AG09319 (cell line): ENCODE measurements around the gene ASIC2.

Experiments
- DNase-seq: peaks from one replicate; pipeline ENCODE4 v3.0.0-alpha.2; 2010; ENCODE audit warnings: low read depth; ENCODE audit errors: extremely low read depth
- CTCF ChIP-seq: IDR thresholded peaks from 2 replicates; pipeline ENCODE4 v1.5.1; 2011; ENCODE audit warnings: low read depth, mild to moderate bottlenecking, inconsistent platforms, low read length, moderate library complexity

ASIC2 gene

DNA sequence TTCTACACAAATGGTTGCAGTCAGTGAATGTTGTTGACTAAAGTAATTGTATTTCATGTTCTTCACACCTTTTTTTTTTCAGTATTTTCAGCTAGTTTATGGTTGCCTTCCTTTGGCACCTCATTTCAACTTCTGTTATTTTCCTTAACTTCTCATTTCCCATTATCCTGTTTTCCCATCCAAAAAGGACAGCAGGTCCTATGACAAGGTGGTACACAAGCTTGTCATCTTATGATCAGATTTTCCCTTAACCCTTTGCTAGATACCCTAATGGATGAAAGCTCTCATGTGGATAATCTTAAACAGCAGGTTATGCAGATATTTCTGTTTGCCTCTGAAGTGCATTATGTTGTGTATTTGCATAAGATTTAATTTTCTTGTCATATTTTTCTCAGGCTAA, 7.1 kb upstream of the ASIC2 start:
- TF ChIP-seq CTCF: no peak

GRCh38 chr17:33299115-33299514, 6.0 kb upstream of the ASIC2 start:
- no peak for DNase-seq
- no peak for TF ChIP-seq CTCF

More for the DNA sequence above, 7.1 kb upstream of the ASIC2 start:
- DNase-seq: no peak

DNA sequence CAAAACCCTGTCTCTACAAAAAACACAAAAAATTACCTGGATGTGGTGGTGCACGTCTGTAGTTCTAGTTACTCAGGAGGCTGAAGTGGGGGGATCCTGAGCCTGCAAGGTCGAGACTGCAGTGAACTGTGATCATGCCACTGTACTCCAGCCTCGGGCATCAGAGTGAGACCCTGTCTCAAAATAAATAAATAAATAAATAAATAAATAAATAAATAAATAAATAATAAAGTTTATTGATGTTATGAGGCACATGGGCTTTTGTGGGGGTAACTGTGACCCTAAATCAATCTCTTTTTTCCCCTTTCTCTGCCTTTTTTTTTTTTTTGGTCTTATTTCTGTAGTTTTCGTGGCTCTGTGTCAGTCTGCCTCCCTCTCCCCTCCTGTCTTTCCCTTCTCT, 4.5 kb upstream of the ASIC2 start:
- no peak for TF ChIP-seq CTCF

GRCh38 chr17:33294994-33295393, 1.9 kb upstream of the ASIC2 start:
- no peak for DNase-seq
- no peak for TF ChIP-seq CTCF

More for the DNA sequence above, 4.5 kb upstream of the ASIC2 start:
- no peak for DNase-seq

GRCh38 chr17:33292201-33292980, 704 bp downstream of the ASIC2 start:
- DNase-seq: no peak
- no peak; the same call in 1 of the 2 replicates for TF ChIP-seq CTCF

GRCh38 chr17:33291248-33292200, 1.6 kb downstream of the ASIC2 start:
- no peak; the same call in 1 of the 2 replicates for TF ChIP-seq CTCF
- no peak for DNase-seq

GRCh38 chr17:33290253-33290652, 2.8 kb downstream of the ASIC2 start:
- DNase-seq: no peak
- TF ChIP-seq CTCF: no peak
